ENCODE measurements around the gene ITGAD.

Gene ITGAD

GRCh38 chr16:31475946-31476302, 82.8 kb downstream of the ITGAD start:
- Histone ChIP-seq H3K79me2 (ENCODE audit: insufficient read depth, low read length) (peaks cover 12% of the 10 kb centered on the region; the same call in 1 of the 2 replicates), H3K9ac (ENCODE audit: low read depth, low read length, poor library complexity, severe bottlenecking) (peak overlapping the region; percentile 90), H3K4me3 (ENCODE audit: low read length, poor library complexity, severe bottlenecking) (peak overlapping the region; percentile 88), H3K27me3 (ENCODE audit: insufficient read depth, low read length, poor library complexity, severe bottlenecking) (no peaks in the 10 kb centered on the region), H3K9me2 (replicated peaks; ENCODE audit: low read depth, low read length) (no peaks in the 10 kb centered on the region), H3K9me3 (ENCODE audit: insufficient read depth, low read depth, low read length) (no peaks in the 10 kb centered on the region), H3K4me2 (ENCODE audit: low read depth, low read length, poor library complexity, severe bottlenecking) (peak overlapping the region; percentile 83), H4K20me1 (ENCODE audit: insufficient read depth, low read length, poor library complexity, severe bottlenecking) (no peaks in the 10 kb centered on the region), H3K36me3 (ENCODE audit: insufficient read depth, low read length) (no peaks in the 10 kb centered on the region), H3F3A (ENCODE audit: low read depth) (peaks cover 3% of the 10 kb centered on the region; the same call in 1 of the 2 replicates), H3K4me1 (ENCODE audit: insufficient read depth, low read length, poor library complexity, severe bottlenecking) (peaks cover 26% of the 10 kb centered on the region), H2AFZ (ENCODE audit: low read length) (no peak overlapping the region)
- TF ChIP-seq, protein P1, sequence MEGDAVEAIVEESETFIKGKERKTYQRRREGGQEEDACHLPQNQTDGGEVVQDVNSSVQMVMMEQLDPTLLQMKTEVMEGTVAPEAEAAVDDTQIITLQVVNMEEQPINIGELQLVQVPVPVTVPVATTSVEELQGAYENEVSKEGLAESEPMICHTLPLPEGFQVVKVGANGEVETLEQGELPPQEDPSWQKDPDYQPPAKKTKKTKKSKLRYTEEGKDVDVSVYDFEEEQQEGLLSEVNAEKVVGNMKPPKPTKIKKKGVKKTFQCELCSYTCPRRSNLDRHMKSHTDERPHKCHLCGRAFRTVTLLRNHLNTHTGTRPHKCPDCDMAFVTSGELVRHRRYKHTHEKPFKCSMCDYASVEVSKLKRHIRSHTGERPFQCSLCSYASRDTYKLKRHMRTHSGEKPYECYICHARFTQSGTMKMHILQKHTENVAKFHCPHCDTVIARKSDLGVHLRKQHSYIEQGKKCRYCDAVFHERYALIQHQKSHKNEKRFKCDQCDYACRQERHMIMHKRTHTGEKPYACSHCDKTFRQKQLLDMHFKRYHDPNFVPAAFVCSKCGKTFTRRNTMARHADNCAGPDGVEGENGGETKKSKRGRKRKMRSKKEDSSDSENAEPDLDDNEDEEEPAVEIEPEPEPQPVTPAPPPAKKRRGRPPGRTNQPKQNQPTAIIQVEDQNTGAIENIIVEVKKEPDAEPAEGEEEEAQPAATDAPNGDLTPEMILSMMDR (conservative IDR thresholded peaks at IDR 0.05; ENCODE audit: low read length) = no peak
- no peak for TF ChIP-seq EZH2phosphoT487 (IDR thresholded peaks at IDR 0.05; ENCODE audit: borderline replicate concordance)

Measured in Loucy (cell line).